Kidney (tissue), 14 donors: Measurements from ENCODE around the gene WWOX. TPM values are rescaled to one million over a fixed set of nuclear protein-coding genes. Genes with fewer than 3 reads are reported as not detected.

Source experiments
- DNase-seq, 5 donors: peaks; one replicate each; pipeline ENCODE4 v3.0.0-alpha.2; 2013 to 2020
- FAIRE-seq: peaks from 2 replicates; lab custom pipeline; 2012; peaks lifted over from hg19 to GRCh38; lab: Jason Lieb, UNC
- H3K27ac ChIP-seq, 2 donors: one replicate each; pipeline ENCODE4 v1.7.0; 2013; ENCODE audit warnings: low read depth in 2 of 2, low read length in 2 of 2, inconsistent platforms in 1 of 2
- H3K27me3 ChIP-seq: one replicate; pipeline ENCODE4 v1.7.1; 2013; ENCODE audit warnings: low read length, inconsistent platforms; ENCODE audit not compliant: control insufficient read depth, insufficient read depth
- H3K36me3 ChIP-seq, 3 donors: one replicate each; pipeline versions ENCODE4 v1.7.0 to v1.7.1; 2013; ENCODE audit warnings: low read length in 3 of 3, control low read depth in 1 of 3, inconsistent platforms in 1 of 3; ENCODE audit not compliant: insufficient read depth in 3 of 3, control insufficient read depth in 2 of 3
- H3K4me1 ChIP-seq, 3 donors: one replicate each; pipeline versions ENCODE4 v1.7.0 to v1.7.1; 2013; ENCODE audit warnings: low read length in 3 of 3, inconsistent platforms in 1 of 3, low read depth in 1 of 3; ENCODE audit not compliant: control insufficient read depth in 2 of 3, insufficient read depth in 2 of 3
- H3K4me3 ChIP-seq, 3 donors: one replicate each; pipeline versions ENCODE4 v1.7.0 to v1.8.1; 2013; ENCODE audit warnings: low read length in 3 of 3, control low read depth in 1 of 3, inconsistent platforms in 1 of 3
- H3K9ac ChIP-seq, 3 donors: one replicate each; pipeline versions ENCODE4 v1.7.0 to v1.7.1; 2013; ENCODE audit warnings: low read length in 3 of 3, control low read depth in 1 of 3, inconsistent platforms in 1 of 3
- H3K9me3 ChIP-seq, 3 donors: one replicate each; pipeline versions ENCODE4 v1.7.0 to v1.7.1; 2013; ENCODE audit warnings: low read length in 3 of 3, control low read depth in 1 of 3, inconsistent platforms in 1 of 3; ENCODE audit not compliant: control insufficient read depth in 2 of 3, insufficient read depth in 1 of 3
- CTCF ChIP-seq: IDR thresholded peaks from 3 replicates; pipeline ENCODE4 v1.5.1; 2012; ENCODE audit warnings: mild to moderate bottlenecking, moderate library complexity, borderline replicate concordance; ENCODE audit not compliant: insufficient read depth; ENCODE audit errors: extremely low read depth
- intact Hi-C: fragments of 100-400 bp; cut with DNase I; formaldehyde crosslinking; loops from one replicate; pipeline ENCODE4 v1.11.1; 2022
- polyA plus RNA-seq: library from polyadenylated mRNA; stranded (reverse); fragments of 350-450 nt; fragmentation: Illumina TruSeq; extraction: RNeasy Lipid Tissue Mini Kit (QIAGEN cat#74804); gene quantifications from one replicate; pipeline ENCODE4 v1.2.3, GENCODE V29; 2014; ENCODE audit warnings: low read depth, low replicate concordance; ENCODE audit not compliant: insufficient read depth
- total RNA-seq: library from RNA; stranded (reverse); fragmentation: NEBNext Ultra II Directional; extraction: Animal tissue kit (Norgen Biotek cat#: 25700); gene quantifications from one replicate; pipeline ENCODE4 v1.2.1, GENCODE V29; 2021
- donor health status: control.
- donor health status: control.
- donor health status: control.
- donor health status: control.
- donor health status: control.
- donor health status: DM: yes; HTN: yes; CAD: no.
- donor health status: Normal renal cell carcinoma (clear cell type).

Gene WWOX
- total and polyA plus RNA-seq, 2 donors from 2014 or later = 22.5 to 30.3 TPM

- Histone ChIP-seq H3K9me3 (no peaks in the 10 kb centered on the region), H3K9ac (no peak overlapping the region), H3K27me3 (no peaks in the 10 kb centered on the region), H3K4me1 (no peaks in the 10 kb centered on the region), H3K27ac (no peak overlapping the region), H3K36me3 (no peaks in the 10 kb centered on the region), H3K4me3 (no peak overlapping the region)
- intact Hi-C loops = no loop called here
- DNase-seq = no peak
- TF ChIP-seq CTCF = no peak
- no peak for FAIRE-seq
Measured at GRCh38 chr16:78664811-78665772, 565.6 kb downstream of the WWOX start.

- H3K4me1 ChIP-seq = no peaks in the 10 kb centered on the region
- FAIRE-seq (no peak), DNase-seq (no peak)
- H3K9me3 ChIP-seq = no peaks in the 10 kb centered on the region
- no peak overlapping the region for H3K4me3 ChIP-seq
- no peak for TF ChIP-seq CTCF
- H3K27me3 ChIP-seq = no peaks in the 10 kb centered on the region
- H3K36me3 ChIP-seq = no peaks in the 10 kb centered on the region
- intact Hi-C loops = no loop called here
- no peak overlapping the region for H3K27ac ChIP-seq
- no peak overlapping the region for H3K9ac ChIP-seq
Measured at GRCh38 chr16:78666318-78666717, 566.9 kb downstream of the WWOX start.

GRCh38 chr16:78667675-78668074 is 568.2 kb downstream of the WWOX start:
- Histone ChIP-seq H3K27me3 (no peaks in the 10 kb centered on the region), H3K9ac (no peak overlapping the region), H3K36me3 (no peaks in the 10 kb centered on the region), H3K27ac (no peak overlapping the region), H3K4me3 (no peak overlapping the region), H3K9me3 (no peaks in the 10 kb centered on the region), H3K4me1 (no peaks in the 10 kb centered on the region)
- DNase-seq (no peak), FAIRE-seq (no peak)
- TF ChIP-seq CTCF = no peak
- intact Hi-C loops = no loop called here
